WI38 (cell line): ENCODE measurements around the gene NOG.

Source experiments
- H3K4me3 ChIP-seq: 2 replicates; pipeline ENCODE4 v1.5.1; 2011; ENCODE audit warnings: low read depth, mild to moderate bottlenecking, control low read depth, low read length
- TF ChIP-seq, protein P1 (sequence below): IDR thresholded peaks from 2 replicates; pipeline ENCODE4 v1.5.1; 2012; ENCODE audit warnings: low read depth, mild to moderate bottlenecking, control low read depth, low read length

The NOG gene

GRCh38 chr17:56623383-56623782 lies 29.9 kb downstream of the NOG start:
- no peak overlapping the region for H3K4me3 ChIP-seq
- TF ChIP-seq, protein P1, sequence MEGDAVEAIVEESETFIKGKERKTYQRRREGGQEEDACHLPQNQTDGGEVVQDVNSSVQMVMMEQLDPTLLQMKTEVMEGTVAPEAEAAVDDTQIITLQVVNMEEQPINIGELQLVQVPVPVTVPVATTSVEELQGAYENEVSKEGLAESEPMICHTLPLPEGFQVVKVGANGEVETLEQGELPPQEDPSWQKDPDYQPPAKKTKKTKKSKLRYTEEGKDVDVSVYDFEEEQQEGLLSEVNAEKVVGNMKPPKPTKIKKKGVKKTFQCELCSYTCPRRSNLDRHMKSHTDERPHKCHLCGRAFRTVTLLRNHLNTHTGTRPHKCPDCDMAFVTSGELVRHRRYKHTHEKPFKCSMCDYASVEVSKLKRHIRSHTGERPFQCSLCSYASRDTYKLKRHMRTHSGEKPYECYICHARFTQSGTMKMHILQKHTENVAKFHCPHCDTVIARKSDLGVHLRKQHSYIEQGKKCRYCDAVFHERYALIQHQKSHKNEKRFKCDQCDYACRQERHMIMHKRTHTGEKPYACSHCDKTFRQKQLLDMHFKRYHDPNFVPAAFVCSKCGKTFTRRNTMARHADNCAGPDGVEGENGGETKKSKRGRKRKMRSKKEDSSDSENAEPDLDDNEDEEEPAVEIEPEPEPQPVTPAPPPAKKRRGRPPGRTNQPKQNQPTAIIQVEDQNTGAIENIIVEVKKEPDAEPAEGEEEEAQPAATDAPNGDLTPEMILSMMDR: no peak

DNA sequence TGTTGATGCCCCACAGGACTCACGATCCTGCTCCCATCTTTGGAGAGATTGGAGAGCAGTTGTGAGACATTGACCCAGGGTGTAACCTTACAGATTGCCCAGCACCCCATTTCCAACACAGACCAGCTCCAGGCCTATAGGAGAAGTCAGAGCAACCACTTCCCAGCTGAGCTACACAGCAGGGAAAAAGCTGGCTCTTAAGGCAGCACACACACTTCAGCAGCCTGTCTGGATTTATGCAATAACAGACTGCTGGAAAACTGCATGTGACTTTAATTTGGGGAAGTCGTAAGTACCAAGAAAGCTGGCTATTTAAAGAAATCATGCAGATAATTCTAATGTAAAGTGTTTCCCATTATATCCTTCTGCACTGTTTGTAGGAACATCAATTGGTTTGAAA lies 30.8 kb downstream of the NOG start:
- TF ChIP-seq, protein P1: no peak
- H3K4me3 ChIP-seq: no peak overlapping the region

- TF ChIP-seq, protein P1: no peak
- H3K4me3 ChIP-seq: no peak overlapping the region
Measured at GRCh38 chr17:56624912-56625311, 31.4 kb downstream of the NOG start.

DNA sequence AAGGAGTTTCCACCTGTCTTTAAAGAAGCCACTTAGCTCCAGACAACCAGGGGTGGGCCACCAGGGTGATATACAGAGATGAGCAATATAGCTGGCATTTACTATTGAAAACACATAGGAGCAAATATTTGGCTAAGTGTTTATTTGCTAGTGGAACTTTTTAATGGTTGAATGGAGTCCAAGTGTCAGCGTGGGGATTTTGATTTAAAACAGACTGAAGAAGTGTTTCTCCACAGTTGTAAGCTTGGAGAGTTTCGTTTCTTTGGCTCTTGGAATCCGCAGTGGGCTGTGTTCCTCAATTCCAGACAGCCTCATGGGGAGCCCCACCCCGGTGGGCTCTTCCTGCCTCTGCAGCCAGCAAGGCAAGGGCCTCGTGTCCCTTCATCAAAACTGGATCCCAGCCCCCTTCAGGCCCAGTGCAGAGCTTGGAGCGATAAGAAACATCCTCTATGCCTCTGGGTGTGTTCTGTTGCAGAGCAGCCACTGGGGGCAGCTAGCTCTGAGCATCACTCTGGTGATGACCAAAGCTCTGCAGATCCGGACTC lies 36.1 kb downstream of the NOG start:
- H3K4me3 ChIP-seq: 0 out of 2 replicates have a peak overlapping the region, but pooled peaks have one; percentile 14
- TF ChIP-seq, protein P1: peak; percentile 67

DNA sequence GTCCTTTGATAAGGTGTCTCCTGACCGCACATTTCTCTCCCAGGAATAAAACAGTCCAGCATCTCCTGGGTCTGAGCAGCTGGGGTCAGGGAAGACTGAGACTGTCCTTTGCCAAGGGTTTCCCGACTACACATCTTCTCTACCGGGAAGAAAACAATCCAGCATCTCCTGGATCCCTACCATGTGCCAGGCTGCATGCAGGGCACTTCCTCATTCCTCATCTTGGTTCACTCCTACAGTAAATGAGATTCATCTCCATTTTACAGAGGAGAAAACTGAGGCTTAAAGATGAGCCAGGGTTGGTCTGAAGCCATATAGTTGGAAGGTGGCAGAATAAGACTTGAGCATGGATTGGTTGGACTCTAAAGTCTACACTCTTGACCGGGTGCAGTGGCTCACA lies 36.7 kb downstream of the NOG start:
- TF ChIP-seq, protein P1: no peak
- no peak overlapping the region for H3K4me3 ChIP-seq

DNA sequence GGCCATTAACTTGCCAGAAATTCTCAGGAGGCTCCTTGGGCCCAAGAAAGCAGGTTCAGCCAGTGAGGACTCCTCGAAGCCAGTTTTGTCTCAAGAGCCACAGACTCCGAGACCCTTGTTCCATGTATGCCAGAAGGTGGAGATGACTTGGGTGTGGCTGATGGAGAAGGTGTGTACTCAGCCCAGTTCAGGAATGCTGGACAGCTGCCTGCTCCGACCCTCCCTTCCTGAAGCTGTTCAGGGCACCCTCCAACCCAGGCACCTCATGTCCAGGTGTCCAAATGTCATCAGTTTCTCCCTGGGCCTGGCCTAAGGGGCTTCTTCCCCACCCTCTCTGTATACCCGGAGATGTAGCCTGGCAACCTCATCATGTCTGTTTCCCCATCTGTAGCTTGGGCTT lies 40.2 kb downstream of the NOG start:
- TF ChIP-seq, protein P1: no peak
- H3K4me3 ChIP-seq: no peak overlapping the region

GRCh38 chr17:56635641-56636040 lies 42.1 kb downstream of the NOG start:
- H3K4me3 ChIP-seq: no peak overlapping the region
- TF ChIP-seq, protein P1: no peak
